A172 (cell line): Measurements from ENCODE around the gene MITD1. TPM values are rescaled to one million over a fixed set of nuclear protein-coding genes. Genes with fewer than 3 reads are reported as not detected.
"Not testable (repeated sequence)": the region's sequence is repeated elsewhere in the genome, so short reads cannot be mapped to it uniquely, and the experiment has no call there.

Experiments used
- DNase-seq: peaks from one replicate; pipeline ENCODE4 v3.0.0-alpha.2; 2015; ENCODE audit warnings: low spot score
- total RNA-seq: library from RNA; depleted of rRNA; stranded (reverse); fragments of >200 nt; shearing (Covaris generic); gene quantifications from 2 replicates; pipeline ENCODE4 v1.2.3, GENCODE V29; 2014; rRNA removed

Gene MITD1
- total RNA-seq, 1 experiment from 2014 or later, result 79.9 TPM

GRCh38 chr2:99154643-99155536 lies 26.0 kb downstream of the MITD1 start, which contains the start of the genes LIPT1 and TSGA10:
Gene LIPT1 (plus strand): TSS chr2:99154967. CDS start chr2:99161958, 6,991 bp downstream.
Gene TSGA10 (minus strand): TSS chr2:99154942. CDS start chr2:99109439, 45,503 bp downstream.
- peak; percentile 87 for DNase-seq

DNA sequence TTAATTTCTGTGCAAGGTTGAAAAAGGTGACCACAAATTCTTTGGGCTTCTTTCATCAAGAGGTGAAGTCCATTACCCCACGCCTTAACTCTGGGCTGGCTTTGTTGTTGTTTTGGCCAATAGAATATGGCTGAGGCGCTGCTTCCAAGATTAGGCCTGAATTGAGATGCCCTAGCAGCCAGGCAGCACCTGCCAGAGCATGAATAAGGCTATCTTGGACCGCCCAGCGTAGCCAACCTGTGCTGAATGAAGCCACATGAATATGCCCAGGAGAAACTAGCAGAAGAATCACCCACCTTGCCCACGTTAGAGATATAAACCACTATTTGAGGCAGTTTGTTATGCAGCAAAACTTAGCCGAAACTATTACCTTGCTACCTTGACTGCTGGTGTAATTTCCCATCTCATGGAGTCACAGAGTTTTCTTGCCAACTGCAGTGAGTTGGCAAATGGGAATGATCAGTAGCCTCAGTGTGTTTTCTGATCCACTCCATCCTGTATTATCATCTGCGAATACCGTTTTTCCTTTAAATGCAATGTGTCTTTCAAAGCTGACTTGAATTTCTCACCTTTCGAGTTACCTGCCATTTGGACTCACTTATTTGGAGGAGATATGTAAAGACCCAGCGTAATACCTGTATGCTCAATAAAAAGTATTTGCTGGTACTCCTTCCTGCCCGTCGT lies 26.8 kb downstream of the MITD1 start:
- DNase-seq, result peak; percentile 18

DNA sequence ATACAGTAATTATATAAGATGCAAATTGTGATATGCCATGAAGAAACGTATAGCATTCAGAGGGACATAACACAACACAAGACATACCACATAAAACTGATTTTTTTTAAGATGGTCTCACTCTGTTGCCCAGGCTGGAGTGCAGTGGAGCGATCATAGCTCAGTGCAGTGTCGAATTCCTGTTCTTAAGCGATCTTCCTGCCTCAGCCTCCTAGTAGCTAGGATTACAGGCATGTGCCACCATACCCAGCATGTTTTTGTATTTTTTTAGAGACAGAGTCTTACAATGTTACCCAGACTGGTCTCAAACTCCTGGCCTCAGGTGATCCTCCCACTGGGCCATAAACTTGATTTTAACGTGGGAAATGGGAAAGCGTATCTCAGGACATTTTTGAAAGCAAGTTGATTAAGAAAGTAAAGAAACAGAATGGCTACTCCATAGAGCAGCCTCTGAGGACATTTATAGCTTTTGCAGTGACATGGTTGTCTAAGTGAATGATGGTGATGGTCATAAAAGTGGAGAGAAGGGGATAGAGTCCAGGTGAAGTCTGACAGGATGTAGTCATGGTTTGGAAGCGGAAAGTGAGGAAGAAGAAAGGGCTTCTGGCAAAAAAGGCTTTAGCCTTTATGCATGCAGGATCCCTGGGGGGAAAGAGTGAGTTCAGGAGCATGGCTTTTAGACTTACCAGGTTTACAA lies 28.5 kb downstream of the MITD1 start:
- no peak for DNase-seq

GRCh38 chr2:99150706-99151105 lies 30.2 kb downstream of the MITD1 start:
- DNase-seq, result no peak

- peak; percentile 86 for DNase-seq
Observed at GRCh38 chr2:99141110-99142108, 39.4 kb downstream of the MITD1 start, which contains the start of gene C2orf15. Gene C2orf15 (plus strand): TSS chr2:99141707. CDS start chr2:99150559, 8,852 bp downstream.

GRCh38 chr2:99140860-99141109 lies 40.1 kb downstream of the MITD1 start:
- DNase-seq, result no peak

GRCh38 chr2:99140056-99140859 lies 40.6 kb downstream of the MITD1 start:
- no peak for DNase-seq

GRCh38 chr2:99139003-99139402 lies 41.9 kb downstream of the MITD1 start:
- DNase-seq, result no peak

DNA sequence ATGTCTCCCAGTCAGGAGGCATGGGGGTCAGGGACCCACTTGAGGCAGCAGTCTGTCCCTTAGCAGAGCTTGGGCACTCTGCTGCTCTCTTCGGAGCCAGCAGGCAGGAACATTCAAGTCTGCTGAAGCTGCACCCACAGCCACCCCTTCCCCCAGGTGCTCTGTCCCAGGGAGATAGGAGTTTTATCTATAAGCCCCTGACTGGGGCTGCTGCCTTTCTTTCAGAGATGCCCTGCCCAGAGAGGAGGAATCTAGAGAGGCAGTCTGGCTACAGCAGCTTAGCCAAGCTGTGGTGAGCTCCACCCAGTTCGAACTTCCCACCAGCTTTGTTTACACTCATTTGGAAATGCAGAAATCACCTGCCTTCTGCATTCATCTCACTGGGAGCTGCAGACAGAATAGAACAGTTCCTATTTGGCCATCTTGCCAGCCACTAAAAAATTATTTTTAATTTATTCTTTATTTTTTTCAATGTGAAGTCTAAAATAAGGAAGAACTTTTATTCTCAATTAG lies 45.8 kb downstream of the MITD1 start:
- DNase-seq, result not testable (repeated sequence)

DNA sequence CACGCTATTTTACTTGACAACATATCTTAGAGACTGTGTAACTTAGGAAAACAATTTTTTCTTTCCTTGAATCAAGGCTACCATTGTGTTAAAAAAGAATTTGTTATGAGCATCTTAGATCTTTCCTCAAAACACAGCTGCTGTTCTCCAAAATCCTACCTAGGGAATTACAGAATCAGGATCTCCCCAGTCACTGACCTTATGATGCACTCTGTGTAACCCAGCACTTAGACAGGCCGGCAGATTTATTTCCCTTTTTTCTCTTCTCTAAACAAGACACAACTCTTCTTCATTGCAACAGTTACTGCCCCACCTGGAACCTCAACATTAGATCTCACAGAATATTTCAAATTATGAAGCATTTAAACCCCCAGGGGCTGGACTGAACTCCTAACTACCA lies 52.9 kb downstream of the MITD1 start:
- DNase-seq, result no peak

Other genes with a start within 250 kb of the MITD1 start
- gene CRACDL, start 244.8 kb downstream of the MITD1 start, total RNA-seq, result 0.79 and 3.1 TPM in 2 replicates
- gene C2orf15, start 39.4 kb downstream of the MITD1 start, total RNA-seq, result 1.0 and 1.4 TPM in 2 replicates
- gene TSGA10, start 26.1 kb downstream of the MITD1 start, total RNA-seq, result 2.0 and 4.0 TPM in 2 replicates
- 7.2 and 8.4 TPM in 2 replicates for gene LIPT1, start 26.1 kb downstream of the MITD1 start, total RNA-seq
- gene MRPL30, start 126 bp upstream of the MITD1 start, total RNA-seq, result 53.6 and 67.3 TPM in 2 replicates
- gene LYG2, start 74.6 kb upstream of the MITD1 start, total RNA-seq, result not detected in 2 replicates
- gene LYG1, start 120.1 kb upstream of the MITD1 start, total RNA-seq, result not detected in 2 replicates
- gene TXNDC9, start 155.3 kb upstream of the MITD1 start, total RNA-seq, result 197 and 209 TPM in 2 replicates
- 17.2 and 19.1 TPM in 2 replicates for gene EIF5B, start 156.3 kb upstream of the MITD1 start, total RNA-seq